GM23338 (cell line): ENCODE results near the gene STAM2.

Experiments
- CREB1 ChIP-seq: fragments of 250-450 bp; sonication (Bioruptor Pico); IDR thresholded peaks from 2 replicates; pipeline ENCODE4 v1.5.0; 2020; ENCODE audit warnings: low read depth, mild to moderate bottlenecking, moderate library complexity
- CTCF ChIP-seq, 2 experiments: fragments of 200-600 bp in 1 of 2; sonication (generic) in 1 of 2; conservative IDR thresholded peaks; 2 replicates each; pipeline versions ENCODE4 v1.5.1 to v1.6.1; 2016 to 2017; ENCODE audit warnings: antibody characterized with exemption in 2 of 2, low read depth in 2 of 2, mild to moderate bottlenecking in 2 of 2, moderate library complexity in 1 of 2
- ETS1 ChIP-seq: IDR thresholded peaks from 2 replicates; pipeline ENCODE4 v1.6.1; 2016; ENCODE audit warnings: antibody characterized with exemption
- EZH2 ChIP-seq: fragments of 200-600 bp; sonication (generic); IDR thresholded peaks from one replicate; pipeline ENCODE4 v1.8.0; 2017; ENCODE audit warnings: antibody characterized with exemption, mild to moderate bottlenecking, low read depth; ENCODE audit not compliant: unreplicated experiment
- EZH2phosphoT487 ChIP-seq: fragments of 200-600 bp; sonication (generic); IDR thresholded peaks from one replicate; pipeline ENCODE4 v1.8.1; 2018; ENCODE audit warnings: antibody characterized with exemption; ENCODE audit not compliant: unreplicated experiment
- JUNB ChIP-seq: IDR thresholded peaks from one replicate; pipeline ENCODE4 v1.6.1; 2016; ENCODE audit warnings: antibody characterized with exemption; ENCODE audit not compliant: unreplicated experiment
- NANOG ChIP-seq: IDR thresholded peaks from 2 replicates; pipeline ENCODE4 v1.6.1; 2016; ENCODE audit warnings: antibody characterized with exemption, borderline replicate concordance
- POLR2AphosphoS5 ChIP-seq: IDR thresholded peaks from 2 replicates; pipeline ENCODE4 v1.6.1; 2016; ENCODE audit warnings: antibody characterized with exemption, low read depth
- REST ChIP-seq: IDR thresholded peaks from one replicate; pipeline ENCODE4 v1.6.1; 2018; ENCODE audit warnings: antibody characterized with exemption; ENCODE audit not compliant: unreplicated experiment
- STAT1 ChIP-seq: IDR thresholded peaks from one replicate; pipeline ENCODE4 v1.6.1; 2016; ENCODE audit warnings: antibody characterized with exemption; ENCODE audit not compliant: unreplicated experiment
- ZNF114 ChIP-seq: fragments of 250-450 bp; sonication (Bioruptor Pico); IDR thresholded peaks from 2 replicates; pipeline ENCODE4 v1.5.0; 2020; ENCODE audit warnings: mild to moderate bottlenecking, moderate library complexity
- ZNF331 ChIP-seq: fragments of 250-450 bp; sonication (Bioruptor Pico); IDR thresholded peaks from 2 replicates; pipeline ENCODE4 v1.5.0; 2020; ENCODE audit warnings: low read depth, mild to moderate bottlenecking, moderate library complexity

DNA sequence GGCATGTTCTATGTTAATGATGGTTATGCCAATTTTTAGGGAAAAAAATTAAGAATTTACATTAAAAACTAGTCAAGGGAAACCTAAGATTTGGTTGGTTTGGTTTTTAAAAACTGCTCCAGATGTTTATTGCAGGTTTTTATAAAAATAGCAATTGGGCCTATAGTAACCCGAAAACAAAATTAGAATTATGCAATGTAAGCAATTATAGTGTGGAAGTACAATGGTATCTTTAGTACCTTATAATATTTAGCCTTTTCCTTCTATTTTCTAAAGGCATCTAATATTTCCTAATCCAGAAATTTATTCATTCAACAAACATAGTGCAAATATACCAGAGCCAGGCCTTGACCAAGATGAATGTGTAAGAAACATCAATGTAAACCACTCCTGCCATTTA is 104.0 kb downstream of the STAM2 start:
- TF ChIP-seq CTCF (conservative IDR thresholded peaks at IDR 0.05; ENCODE audit: low read depth in 2 of 2) (no peak), EZH2 (no peak), STAT1 (no peak), REST (no peak), ZNF114 (CRISPR knock-in tag) (no peak), EZH2phosphoT487 (no peak), CREB1 (CRISPR knock-in tag) (no peak), POLR2AphosphoS5 (no peak), ZNF331 (CRISPR knock-in tag) (no peak), NANOG (no peak), ETS1 (no peak), JUNB (no peak)
